ENCODE measurements around the gene SAP30L.

The SAP30L gene

GRCh38 chr5:154509784-154510555 lies 64.2 kb downstream of the SAP30L start:
- H3F3A ChIP-seq (ENCODE audit: insufficient read depth, low read length), result peaks cover 8% of the 10 kb centered on the region; the same call in 1 of the 2 replicates
- H3K4me3 ChIP-seq (ENCODE audit: low read length), result no peak overlapping the region
- no peaks in the 10 kb centered on the region for H4K20me1 ChIP-seq (ENCODE audit: insufficient read depth, low read length)
- no peaks in the 10 kb centered on the region for H3K9me3 ChIP-seq (replicated peaks; ENCODE audit: insufficient read depth, low read length)
- no peak for DNase-seq
- H3K36me3 ChIP-seq (replicated peaks; ENCODE audit: insufficient read depth, low read length), result no peaks in the 10 kb centered on the region
- no peaks in the 10 kb centered on the region for H3K79me2 ChIP-seq (ENCODE audit: low read length)
- no peaks in the 10 kb centered on the region for H3K27me3 ChIP-seq (replicated peaks; ENCODE audit: insufficient read depth, low read length)
- H3K4me1 ChIP-seq (ENCODE audit: low read length), result peaks cover 20% of the 10 kb centered on the region
- H3K4me2 ChIP-seq (ENCODE audit: low read depth, low read length), result no peak overlapping the region
- H3K9me2 ChIP-seq (replicated peaks; ENCODE audit: insufficient read depth, low read length), result no peaks in the 10 kb centered on the region
- TF ChIP-seq EZH2 (optimal IDR thresholded peaks at IDR 0.05; ENCODE audit: low read depth, low read length), result no peak
- TF ChIP-seq CTCF (IDR thresholded peaks at IDR 0.05; ENCODE audit: low read length), result no peak
- TF ChIP-seq EZH2phosphoT487 (IDR thresholded peaks at IDR 0.05; ENCODE audit: low read length), result no peak
- no peak overlapping the region for H2AFZ ChIP-seq (ENCODE audit: low read length)
- H3K27ac ChIP-seq (ENCODE audit: low read length), result no peak overlapping the region
- no peak overlapping the region for H3K9ac ChIP-seq (ENCODE audit: low read length)
